ENCODE data around the gene MAP4K3.

MAP4K3 gene

DNA sequence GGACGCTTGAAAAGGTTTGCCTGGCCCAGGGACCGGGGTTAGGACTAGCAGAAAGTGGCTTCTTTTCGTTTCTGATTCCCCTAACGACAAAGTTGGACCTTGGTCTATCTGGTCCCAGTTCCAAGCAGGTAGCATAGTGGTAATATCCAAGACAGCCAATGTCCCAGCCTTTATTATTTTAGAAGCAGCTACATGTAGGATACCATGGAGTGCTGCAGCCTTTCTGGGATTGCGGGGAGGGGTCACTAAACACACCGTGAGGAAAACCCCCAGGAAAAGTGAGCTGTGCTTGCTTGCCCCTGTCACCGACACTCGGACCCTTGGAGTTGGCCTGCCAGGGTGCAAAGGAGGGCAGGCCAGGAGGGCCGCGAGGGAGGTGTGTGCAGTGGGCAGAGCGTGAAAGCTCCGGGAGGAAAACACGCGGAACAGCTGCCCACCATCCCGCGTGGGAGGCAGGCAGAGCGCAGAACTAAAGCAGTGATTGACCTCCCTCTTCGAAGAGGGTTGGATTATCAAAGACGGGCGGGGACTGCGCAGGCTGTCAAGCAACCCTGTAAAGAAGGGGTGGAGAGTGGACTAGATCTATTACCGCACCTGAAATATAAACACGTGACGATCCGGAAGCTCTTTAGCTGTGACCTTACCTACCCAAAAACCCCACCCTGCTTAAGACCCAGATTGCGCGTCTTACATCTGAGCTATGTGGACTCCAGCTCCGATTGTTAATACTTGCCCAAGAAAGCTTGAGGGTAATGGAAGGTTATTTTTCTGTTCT is 624 bp upstream of the MAP4K3 start:
- peak; percentile 83 for DNase-seq

DNA sequence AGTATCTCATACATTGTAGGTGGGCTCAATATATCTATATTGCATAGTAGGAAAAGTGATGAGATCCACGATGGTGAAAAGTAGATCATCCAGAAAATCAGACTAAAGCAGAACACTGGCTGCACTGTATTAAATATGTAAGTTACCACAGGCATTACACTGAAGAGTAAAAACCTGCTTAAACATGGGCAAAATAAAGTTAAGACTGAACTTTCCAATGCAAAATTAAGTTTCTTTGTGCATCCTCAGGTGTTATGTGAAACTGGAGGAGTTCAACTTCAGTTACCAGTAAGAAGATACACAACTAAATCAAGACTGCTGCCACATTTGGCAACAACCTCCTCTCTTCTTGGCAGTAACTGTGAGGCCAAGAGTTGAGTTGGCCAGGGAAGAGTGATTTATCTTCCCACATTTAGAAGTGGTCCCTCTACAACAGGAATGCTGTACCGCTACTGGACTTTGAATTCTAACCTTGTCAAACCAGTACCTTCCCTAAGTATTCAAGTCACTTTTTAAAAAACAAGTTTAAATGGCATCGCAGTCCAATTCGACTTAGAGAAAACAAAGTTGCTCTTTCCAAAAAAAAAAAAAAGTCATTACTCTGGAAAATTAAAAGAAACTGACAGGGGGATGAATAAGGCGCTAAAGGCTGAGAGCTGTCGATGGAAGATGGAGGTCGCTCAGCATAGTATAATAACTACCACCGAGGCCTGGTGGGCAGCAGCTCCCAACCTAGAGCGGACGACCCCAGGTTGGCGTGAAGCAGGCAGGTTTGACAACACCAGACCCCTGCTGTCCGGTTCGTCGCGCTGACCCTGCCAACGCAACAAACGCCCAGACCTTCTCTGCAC is 1.1 kb downstream of the MAP4K3 start:
- DNase-seq: peak; percentile 20

DNA sequence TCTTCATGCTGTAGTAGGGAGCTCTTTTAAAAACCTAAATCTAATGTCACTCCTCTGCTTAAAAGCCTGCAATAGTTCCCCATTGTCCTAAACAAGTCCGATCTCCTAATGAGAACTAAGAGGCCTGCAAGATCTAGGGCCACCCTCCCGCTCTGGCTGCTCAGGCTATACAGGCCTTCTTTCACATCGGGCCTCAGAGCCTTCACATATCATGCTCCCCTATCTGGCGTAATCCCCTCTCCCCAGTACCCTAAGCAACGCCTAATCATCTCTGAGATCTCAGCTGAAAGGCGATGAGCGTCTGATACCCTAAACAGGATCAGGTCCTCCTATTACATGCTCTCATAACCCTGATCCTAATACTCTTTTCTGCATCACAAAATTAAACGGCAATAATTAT is 1.9 kb downstream of the MAP4K3 start:
- DNase-seq: no peak

DNA sequence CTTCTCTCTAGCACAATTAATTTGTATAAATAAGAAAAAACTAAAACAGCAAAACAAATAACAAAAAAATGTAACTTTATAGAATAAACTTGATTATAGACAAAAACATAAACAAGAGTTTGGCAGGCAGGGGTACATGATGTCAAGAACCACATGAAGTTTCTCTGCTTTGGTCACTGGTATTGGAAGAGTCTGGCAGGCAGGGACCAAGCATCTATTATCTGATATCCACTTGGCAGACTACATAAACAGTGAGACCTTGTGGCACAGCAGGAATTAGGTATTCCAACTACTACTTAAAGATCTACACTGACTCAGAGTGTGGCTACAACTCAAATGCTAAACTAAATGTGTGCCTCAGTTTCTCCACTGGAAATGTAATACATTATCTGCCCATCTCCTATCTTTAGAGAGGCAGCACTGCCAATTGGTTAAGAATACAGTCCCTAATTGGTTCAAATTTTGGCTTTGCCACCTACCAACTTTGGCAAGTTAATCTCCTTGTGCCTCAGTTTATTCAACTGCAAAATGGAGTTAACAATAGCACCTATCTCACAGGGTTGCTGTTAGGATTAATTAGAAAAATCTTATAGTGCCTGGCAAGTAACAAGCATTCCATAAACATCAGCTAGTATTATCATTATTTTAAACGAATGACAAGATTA is 2.7 kb downstream of the MAP4K3 start:
- no peak for DNase-seq

DNA sequence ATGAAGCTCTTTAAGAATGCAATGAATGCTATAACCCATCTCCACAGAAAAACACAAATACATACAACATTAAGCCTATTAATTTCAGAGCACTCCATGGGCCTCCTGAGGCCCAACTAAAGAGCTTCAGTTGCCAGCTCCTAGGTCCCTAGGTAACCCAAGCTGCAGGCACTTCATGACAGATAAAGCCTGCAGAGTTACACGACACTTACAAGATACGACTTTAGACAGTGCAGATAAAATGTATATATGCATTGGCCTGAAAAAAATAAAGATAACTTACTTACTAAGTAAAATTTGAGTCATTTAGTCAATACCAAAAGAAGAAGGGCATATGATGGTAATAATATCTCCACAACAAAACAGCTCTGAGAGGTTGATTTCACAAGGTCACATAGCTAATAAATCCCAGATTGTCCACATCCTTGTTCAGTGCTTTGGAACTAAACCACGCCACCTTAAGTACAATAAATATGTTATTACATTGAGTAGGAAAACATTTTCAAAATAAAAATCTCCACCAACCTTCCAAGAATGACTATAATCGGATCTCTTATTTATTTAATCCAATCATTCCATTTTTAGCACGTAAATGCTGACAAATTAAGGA is 3.4 kb downstream of the MAP4K3 start:
- DNase-seq: no peak

DNA sequence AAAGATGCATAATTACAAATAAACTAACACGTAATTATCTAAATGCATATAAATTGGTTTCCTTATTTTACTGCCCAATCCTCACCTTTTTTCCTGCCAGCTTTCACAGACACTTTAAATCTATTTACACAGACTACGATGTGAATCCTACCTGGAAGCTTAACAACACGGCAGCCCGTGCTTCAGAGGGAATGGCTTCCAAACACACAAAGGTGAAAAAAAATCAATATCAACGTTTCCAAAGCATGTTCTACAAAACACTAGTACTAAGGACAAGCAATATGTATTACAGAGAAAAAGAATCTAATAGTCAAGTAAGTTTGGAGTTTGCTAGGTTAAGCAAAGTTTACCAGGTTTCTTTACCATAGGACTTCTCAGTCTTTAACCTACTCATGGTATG is 4.4 kb downstream of the MAP4K3 start:
- DNase-seq: no peak

DNA sequence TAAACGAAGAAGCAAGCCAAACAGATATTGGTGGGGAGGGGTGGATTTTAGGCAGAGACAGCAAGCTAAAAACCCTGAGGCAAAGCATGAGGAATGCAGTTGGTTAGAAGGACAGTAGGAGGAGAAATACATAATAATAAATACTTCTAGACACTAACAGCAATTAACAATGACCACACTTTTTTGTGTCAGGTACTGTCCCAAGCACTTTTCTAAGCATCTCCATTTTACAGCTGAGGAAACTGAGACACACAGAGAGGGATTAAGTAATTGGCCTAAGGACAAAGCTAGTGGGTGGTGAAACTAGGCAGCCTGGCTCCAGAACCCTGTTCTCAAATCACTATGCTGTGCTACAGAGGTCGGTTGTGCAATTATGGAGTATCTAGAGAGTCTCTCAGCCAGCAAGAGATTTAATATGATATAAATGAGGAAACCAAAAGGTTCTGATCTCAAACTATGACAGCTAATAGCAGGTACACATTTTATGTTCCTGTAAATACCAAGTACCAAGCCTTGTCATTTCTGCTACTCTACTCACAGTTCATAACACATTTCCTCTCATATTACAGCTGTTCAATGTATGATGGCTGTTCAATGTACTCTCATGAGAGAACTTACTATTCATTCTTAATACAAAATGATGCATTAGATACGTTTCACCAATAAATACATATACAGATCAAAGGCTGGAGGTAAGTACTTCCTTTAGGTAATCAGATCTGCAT is 5.3 kb downstream of the MAP4K3 start:
- no peak for DNase-seq

DNA sequence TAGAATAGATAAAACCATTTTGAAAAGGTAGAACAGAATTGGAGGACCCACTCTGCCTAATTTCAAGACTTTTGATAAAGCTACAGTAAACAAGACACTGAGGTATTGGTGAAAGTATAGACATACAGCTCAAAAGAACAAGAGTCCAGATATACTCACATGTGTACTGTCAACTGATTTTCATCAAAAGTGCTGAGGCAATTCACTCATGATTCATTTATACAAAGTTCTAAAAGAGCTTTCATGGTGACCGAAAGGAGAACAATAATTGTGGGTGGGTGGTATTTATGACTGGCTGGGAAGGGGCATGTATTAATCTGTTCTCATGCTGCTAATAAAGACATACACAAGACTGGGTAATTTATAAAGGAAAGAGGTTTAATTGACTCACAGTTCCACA is 7.3 kb downstream of the MAP4K3 start:
- DNase-seq: no peak

DNA sequence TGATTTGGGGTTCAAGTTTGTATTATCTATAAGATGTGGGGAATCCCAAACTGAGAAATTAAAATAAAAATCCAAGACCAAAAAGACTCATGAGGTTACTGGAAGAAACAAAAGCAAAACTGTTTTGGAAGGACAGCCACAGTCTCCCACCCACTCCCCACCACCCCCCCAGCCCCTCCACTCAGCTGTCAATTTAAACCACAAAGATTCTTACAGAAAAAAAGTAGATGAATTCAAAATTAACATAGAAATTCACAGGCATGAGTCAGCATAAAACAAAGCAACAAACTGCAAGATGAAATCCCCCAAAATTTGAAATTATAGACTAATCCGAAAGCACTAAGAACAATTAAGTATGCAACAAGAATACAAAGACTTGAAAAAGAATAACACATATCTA is 12.1 kb downstream of the MAP4K3 start:
- DNase-seq: no peak

DNA sequence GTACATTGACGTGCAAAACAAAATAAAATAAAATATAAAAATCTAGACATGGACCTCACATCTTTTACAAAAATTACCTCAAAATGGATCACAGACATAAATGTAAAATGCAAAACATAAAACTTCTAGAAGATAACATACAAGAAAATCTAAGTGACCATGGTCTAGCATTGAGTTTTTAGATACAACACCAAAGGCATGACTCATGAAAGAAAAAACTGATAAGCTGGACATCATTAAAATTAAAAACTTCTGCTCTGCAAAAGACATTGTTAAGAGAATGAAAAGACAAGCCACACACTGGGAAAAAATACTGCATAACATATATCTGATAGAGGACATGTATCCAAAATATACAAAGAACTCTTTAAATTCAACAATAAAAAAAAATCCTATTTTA is 14.4 kb downstream of the MAP4K3 start:
- no peak for DNase-seq

DNA sequence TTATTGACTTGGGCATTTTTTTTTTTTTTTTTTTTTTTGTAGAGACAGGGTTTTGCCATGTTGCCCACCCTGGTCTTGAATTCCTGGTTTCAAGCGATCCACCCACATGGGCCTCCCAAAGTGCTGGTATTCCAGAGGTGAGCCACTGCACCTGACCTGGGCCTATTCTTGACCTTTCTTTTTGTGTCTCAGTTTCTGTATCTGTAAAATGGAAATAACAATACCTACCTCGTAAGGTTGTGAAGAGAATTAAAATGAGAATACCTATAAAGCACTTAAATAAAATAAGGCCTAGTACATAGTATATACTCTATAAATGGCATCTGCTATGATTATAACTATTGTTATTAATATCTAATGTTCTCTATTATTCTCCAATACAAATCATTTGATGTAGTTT is 15.7 kb downstream of the MAP4K3 start:
- no peak for DNase-seq

DNA sequence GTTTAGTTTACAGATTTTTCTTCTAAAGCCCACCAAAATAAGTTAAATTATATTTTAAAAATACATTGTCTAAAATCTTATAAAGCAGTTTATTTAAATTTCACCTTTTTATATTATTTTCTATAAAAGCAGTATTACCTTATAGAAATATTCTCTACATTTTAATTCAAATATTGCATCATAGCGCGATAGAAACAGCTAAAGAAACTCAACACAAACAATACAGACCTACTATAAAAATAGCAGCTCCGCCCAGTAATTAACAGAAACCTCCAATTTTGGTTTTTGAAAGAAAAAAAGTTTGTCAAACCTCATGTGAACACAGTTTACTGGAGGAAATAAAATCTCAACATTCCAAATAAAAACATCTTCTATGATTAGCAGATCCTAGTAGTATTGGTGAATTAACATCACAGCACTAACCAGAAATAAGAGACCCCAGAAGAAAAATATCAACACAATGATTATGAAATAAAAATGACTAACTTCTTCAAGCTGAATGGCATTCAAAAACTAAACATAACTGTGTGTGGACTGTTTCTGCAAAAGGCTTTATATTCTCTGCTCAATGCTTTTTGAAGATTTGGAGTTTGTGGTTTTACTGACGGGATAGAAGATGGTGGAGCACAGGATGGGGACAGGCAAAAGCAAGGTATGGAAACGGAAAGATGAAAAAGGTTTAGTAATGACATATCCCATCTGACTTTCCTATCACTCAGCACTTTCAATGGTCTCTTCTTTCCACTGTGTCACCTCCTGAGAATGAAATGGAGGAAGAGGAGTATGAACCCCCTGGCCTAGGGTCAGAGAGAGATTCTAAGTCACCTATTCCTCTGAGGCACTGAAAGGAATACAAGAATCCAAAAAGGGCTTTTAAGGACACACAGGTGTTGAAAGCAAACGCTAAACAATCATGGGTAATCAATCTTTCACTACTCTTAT is 17.5 kb downstream of the MAP4K3 start:
- no peak for DNase-seq

DNA sequence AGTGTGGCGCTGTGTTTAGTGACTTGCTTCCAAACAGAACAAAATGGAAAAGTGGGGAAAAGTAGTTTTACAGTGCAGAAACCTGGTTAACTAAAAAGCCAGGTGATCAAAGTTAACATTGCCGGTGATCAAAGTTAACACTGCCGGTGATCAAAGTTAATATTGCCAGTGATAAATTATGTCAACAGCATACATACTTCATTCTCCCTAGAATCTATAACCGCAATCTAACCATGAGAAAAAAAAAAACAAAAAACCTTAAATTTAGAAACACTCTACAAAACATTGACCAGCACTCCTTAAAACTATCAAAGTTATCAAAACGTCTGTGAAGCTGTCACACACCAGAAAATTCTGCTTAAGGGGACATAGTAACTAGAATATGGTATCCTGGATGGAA is 18.6 kb downstream of the MAP4K3 start:
- no peak for DNase-seq

DNA sequence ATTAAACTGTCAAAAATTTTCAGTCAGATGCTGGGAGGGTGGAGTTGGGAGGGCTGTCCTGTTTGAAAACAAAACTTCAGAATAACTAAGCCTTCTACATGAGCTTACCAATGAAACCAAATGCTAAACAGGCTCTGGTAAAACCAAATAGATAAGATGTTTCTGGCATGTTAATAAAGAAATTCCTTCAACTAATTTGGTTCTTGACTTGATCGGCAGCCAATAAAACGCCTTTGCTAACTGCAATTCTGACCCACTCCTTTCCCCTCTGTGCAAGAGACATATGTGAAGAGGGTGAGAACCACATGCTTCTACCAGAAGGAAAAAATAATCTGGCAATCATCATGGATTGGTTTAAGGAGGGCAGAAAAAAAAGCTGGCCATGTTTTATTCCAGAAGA is 20.9 kb downstream of the MAP4K3 start:
- DNase-seq: no peak

DNA sequence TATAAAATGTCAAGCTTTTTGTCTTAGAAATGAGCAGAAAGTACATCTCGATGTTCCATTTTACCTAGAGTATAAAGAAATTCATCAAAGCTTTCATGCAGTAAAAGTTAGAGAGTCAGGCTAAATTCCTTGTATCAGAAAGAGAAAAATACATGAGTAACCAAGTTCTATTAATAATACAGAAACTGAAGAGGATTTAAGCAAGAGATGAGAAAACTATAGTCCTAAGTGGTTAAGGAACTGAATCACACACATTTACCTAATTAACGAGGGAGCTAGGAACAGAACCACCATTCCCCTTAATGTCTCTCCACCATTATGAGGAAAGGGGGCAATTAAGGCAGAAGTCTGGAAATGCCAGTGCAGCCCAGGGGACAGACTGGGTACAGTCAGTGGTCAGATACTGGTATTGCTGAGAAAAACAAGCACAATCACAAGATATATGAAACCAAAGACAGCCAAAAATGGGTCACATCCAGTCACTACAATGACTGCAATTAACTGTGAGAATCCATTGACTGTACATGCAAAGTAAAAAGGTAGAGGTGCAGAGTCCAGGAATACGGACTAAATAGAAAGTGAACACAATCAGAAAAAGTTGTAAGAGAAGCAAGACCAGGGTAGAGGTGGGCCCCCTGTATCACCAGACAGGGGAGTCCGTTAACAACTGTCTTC is 23.9 kb downstream of the MAP4K3 start:
- DNase-seq: no peak

DNA sequence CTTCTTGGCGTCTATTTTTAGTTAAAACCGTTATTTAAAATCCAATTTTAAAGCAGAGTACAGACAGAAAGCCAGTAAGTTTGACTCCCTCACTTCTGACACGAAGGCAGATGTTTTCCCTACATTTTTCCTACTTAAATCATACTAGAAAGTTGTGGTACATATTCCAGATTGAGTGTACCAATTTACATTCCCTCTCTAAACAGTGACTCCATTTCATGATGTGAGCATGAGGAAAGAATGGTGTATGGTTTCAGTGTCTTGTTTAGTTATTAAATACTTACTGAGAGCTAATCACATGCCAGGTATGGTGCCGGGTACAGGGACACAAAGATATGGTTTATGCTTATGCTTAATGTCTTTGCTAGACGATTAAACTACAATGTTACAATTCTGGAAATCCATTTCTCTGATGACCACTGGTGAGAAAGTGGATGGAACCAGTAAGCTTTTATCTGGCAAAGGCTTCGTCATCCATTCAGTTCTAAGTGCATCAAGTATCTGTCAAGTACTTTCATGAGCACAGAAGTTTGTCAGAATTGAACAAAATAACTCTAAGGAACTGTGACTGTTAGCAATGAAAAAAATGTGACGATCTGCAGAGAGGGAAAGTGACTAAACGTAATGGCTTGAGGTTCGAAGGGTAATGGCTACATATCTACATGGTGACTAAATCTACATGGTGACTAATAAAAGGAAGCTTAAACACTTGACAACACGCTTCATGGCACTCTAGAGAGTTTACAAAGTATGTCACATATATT is 25.7 kb downstream of the MAP4K3 start:
- no peak for DNase-seq

DNA sequence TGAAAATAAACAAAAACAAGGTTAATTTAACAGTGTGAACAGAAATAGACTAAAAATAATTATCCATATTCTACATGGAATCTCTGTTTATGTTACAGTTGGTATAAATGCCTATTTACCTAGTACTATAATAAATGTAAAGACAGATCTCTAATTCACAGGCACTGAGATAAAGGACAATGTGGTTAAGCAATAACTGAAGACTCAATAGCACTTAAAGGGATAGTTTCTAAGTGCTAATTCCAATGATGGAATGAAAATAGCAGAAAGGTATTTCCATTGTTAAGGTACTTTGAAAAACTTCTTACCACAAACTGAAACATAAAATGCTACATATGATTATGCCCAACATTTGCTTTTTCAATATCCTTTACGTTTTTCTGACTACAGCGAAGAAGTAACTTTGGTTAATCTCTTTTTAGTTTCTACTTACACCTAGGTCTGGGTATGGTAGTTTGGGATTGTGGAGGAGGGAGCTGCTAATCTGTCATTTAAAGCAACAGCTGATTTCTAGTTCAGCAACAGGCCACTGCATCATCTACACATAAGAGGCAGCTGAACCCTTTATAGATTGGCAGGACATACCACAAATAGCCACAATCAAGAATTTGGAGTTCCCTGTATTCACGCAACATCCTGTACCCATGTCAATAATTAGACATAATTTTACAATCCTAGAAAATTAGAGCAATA is 27.2 kb downstream of the MAP4K3 start:
- no peak for DNase-seq

DNA sequence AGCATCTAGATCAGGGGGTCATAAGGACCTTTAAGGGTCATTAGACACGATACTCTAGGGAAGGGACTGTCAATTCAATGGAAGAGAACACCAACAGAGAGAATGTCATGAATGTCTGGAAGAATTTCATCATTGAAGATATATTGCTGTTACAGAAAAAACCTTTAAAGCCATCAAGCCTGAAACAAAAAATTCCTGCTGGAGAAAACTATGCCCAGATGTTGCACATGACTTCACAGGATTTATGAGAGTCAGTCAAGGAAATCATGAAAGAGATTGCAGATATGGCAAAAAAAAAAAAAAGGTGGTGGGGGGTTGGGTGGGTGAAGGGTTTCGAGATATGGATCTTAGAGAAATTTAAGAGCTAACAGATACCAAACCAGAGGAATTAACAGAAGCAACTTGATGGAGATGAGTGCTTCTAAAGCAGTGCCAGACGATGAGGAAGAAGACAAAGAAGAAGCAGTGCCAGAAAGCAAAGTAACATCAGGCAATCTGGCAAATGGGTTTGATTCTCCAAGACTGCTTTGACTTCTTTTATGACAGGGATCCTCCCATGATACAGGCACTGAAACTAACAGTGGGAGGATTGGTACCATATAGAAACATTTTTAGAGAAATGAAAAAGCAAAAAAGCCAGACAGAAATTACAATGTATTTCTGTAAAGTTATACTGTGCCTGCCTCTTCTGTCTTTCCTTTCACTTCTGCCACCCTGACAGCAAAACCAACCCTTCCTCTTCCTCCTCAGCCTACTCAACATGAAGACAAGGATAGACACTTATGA is 28.5 kb downstream of the MAP4K3 start:
- no peak for DNase-seq

Data from NCI-H2171 treated with DMSO at 0.1 percent for 48 hours (cell line).